CD4-positive, alpha-beta T cell treated with Interleukin-6 at 100 ng/mL for 8 hours (primary cell): ENCODE results near the gene SMARCA2.

Experiments used
- DNase-seq: peaks from one replicate; pipeline ENCODE4 v3.0.0-alpha.2; 2020; ENCODE audit warnings: mixed read lengths, low spot score

SMARCA2 gene

DNA sequence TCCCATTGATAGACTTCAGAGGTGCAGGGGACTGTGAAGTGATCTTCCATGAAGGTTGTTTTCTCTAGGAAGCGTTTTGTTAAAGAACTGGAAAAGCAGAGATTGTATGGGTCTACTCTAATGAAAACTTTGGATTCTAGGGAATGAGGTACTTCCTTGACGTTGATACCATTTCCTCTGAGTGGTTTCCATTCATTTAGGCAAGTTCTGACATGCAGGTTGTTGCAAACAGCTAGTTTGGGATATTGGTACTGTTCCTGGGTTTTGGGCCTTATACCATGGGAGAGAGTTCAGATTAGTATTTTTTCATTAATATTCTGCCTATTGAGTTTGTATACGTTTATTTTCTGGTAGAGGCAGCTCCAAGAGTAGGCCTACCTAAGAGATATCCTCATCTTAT lies 25.7 kb downstream of the SMARCA2 start:
- DNase-seq: no peak

DNA sequence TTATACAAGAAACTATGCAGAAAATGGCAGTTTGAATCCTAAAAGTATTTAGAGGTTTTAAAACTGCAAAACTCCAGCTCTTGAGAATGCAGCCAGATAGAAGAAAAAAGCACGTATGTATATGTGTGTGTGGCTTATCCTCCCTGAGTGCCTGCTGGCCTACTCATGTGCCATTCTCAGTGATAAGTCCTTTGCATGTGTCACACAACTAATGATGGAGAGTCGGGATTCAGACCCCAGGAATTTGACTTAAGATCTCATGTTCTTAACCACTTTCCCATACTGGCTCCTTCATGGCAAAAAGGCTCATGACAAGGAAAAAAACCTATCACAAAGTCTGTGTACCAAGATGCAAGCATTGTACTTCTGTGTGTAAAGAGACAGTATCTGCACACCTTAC lies 26.6 kb downstream of the SMARCA2 start:
- DNase-seq: no peak

DNA sequence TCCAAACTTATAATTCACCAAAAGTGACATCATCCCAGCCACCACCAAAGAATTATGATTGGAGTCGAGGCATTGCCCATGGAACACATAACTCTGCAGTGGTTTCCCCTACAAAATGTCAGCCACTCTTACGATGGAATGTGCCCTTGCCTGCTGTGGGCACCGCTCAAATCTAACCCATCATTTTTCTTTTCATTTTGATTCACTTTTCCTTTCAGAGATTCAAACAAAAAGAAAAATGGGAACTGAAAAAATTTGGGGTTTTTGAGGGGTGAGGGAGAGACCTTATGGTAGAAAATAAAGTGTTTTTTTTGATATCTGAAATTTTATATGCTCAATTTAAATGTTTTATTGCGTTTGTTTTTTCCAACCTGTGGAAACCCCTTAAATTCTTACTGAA lies 28.1 kb downstream of the SMARCA2 start:
- DNase-seq: no peak

DNA sequence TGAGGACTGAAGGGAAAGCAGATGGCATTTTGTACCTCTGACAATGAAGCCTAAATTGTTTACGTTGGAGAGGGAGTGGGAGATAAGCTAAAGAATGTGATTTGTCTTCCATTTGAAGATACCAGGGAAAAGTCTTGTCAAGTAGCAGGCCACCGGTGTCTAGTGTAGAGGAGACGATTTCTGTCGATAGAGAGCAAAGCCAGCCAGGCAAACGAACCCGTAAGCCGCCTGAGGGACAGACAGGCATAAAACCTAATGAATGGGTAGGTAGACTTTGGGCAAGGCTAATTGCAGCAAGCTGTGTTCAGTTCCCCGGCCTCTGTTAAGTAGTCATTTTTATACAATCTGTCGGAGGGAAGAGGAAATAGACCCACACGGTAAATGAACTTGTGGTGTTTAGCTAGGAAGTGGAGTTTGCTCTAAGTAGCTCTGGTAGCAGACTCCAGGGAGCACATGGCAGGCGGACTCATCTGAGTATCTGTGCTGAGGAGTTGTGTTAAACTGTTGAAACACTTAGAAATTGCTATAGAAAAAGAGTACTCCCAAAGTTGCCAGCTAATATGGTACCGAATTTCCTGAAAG lies 28.8 kb downstream of the SMARCA2 start:
- DNase-seq: no peak

DNA sequence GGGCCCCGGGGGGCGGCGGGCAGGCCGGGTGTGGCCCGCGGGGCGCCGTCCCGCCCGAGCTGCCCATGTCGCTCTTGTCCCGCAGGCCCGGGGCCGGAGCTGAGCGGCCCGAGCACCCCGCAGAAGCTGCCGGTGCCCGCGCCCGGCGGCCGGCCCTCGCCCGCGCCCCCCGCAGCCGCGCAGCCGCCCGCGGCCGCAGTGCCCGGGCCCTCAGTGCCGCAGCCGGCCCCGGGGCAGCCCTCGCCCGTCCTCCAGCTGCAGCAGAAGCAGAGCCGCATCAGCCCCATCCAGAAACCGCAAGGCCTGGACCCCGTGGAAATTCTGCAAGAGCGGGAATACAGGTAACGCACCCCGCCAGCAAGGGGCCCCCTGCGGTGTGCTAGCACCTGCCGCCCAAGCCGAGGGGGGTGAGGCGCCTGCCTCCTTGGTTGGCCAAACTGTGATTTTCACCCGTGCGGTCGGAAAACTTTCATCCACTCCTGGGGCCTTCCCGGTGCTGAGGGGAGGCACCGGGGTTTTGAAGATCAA lies 32.1 kb downstream of the SMARCA2 start:
- DNase-seq: no peak

DNA sequence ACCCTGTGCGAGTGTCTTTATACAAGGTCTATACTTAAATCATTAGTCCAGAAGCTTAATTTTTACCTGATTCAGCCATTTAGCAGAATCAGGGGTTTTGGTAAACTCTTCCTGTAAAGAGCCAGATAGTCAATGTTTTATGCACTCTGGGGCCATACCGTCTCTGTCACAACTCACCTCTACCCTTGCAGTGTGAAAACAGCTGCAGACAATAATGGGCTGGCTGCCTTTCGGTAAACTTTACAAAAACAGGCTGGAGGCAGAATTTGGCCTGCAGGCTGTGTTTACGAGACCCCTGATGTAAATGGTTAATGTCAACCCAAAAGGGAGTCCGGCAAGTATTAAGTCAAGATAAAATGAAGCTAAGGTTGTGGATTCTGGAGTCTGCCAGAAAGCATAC lies 32.8 kb downstream of the SMARCA2 start:
- DNase-seq: no peak

DNA sequence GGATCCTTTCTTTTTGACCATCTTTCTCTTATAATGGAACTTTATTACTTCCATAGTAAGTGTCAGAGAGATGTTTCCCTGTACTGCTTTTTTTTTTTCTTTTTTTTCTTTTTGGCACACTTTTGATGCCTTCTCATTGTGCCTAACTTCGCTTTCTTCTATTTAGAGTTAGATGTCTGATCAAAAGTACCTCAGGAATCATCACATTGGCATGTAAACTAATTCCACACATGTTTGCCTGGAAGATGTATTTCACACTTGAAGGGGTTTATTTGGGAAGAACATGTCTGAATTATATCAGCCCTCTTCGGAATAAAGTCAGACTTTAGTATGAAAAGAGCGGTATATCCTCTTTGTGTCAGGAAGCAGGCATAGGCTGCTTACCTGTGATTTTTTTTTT lies 35.1 kb downstream of the SMARCA2 start:
- no peak for DNase-seq

DNA sequence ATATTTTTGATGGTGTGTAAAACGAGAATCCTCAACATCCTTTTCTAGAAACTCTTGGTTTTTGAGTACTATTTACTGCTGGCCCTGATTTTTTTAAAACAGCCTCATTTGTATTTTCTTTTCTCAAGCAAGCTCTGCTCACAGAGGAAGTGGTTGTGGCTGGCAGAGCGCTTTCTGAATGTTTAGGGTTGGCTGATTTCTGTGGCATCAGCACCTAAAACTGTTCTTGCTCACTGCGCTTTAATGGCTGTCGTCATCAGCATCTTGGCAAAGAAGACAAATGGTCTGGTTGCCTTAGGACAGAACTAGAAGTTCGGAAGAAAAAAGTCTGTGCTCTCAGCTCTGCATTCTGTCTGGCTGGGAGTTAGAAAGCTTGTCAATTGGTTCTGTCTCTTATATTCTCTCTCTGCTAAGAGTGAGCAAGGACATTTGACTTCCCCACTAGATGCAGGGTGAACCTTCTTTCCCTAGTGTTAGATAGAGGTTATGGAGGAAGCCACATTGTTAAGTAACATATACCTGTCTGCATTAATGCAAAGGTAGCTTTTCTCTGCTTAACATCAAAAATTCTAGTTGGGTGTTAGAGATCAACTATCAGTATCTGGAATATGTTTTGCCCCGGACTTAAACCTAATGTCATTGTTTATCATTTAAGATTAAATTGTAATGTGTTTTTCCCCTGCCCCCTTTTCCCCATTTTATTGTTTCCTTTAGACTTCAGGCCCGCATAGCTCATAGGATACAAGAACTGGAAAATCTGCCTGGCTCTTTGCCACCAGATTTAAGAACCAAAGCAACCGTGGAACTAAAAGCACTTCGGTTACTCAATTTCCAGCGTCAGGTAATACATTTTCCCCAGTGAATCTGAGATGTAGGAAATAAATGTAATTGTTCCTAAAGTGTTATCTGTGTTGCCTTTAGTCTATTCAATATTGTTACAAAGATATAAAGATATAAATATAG lies 39.0 kb downstream of the SMARCA2 start:
- peak; percentile 81 for DNase-seq

DNA sequence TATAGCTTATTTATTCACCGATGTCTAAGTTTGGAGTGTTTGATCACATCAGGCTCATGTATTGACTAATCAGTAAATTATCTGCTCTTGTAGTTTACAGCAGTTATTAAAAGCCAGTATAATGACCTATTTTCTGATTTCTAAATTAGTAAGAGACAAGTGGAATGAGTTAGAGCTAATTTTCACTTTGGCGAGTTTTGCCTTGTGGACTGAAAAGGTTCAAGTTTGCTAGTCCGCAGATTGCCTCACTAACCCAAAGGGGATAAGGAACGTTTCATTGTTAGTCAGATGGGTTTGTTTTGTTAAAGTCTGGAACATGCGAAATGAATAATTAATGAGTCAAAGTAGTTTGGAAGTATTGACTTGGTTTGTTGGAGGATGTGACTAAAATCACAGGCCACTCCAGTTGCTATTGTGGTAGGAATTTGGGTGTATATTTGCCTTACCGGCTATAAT lies 40.1 kb downstream of the SMARCA2 start:
- DNase-seq: no peak

DNA sequence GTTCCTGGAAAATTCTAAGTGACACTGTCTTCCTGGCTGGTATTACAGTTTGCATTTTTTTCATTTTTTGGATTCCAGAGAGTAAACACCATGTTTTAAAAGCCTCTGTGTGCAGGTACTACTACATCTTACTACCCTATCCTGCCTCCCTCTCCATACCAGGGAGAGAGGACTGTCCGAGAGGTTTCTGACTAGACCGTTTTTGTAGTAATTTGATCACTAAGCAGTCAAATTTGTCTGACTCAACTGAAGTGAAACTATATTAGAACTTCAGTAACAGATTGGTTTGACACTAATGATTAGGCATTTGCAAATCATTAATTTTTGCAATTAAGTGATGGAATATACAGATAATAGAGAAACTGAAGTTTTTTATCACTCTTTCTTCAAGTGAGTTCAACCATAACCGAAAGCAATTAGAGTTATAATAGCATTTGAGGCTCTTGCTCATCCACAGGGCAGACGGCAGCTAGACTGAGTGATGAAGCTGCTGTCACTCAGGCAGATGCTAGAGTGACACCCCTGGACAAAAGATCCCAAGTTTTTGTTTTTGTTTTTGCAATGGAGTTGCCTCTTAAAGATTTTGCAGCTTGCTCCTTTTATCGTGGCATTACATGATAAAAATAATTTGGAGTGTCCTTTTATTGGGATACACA lies 44.3 kb downstream of the SMARCA2 start:
- no peak for DNase-seq

DNA sequence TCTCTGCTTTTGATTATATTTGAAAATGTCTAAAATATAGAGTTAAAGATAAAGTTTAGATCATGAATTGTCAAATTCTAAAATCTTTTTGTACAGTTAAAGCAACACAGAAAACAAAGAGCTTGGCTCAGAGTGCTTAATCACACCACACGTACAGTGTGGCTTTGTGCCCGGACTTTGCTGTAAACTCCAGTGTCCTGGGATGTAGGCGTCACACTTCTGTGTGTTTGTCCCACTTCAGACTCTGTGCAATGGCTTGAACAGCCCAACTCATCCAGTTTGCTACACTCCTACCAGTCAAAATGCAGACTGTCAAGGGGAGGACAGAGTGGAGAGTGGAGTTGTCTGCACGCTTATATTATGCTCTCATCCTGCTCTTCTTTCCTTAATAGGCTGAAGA lies 45.3 kb downstream of the SMARCA2 start:
- DNase-seq: no peak

DNA sequence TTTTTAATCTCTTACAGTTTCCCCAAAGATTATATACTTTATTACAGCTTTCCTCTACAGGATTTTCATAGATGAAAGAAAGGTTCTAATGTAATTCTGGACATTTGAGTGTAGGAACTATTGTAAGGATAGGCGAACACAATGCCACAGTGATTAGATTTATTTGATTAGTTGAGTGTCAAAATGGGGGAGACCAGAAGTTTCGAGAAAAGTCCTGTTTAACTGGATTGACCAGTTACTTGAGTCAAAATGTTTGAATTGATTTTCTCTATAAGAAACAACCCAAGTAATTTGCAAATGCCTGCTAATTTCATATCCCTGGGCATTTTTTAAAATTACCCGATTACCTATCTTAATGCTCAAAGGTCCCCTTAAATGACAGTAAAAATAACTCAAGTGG lies 50.6 kb downstream of the SMARCA2 start:
- no peak for DNase-seq

DNA sequence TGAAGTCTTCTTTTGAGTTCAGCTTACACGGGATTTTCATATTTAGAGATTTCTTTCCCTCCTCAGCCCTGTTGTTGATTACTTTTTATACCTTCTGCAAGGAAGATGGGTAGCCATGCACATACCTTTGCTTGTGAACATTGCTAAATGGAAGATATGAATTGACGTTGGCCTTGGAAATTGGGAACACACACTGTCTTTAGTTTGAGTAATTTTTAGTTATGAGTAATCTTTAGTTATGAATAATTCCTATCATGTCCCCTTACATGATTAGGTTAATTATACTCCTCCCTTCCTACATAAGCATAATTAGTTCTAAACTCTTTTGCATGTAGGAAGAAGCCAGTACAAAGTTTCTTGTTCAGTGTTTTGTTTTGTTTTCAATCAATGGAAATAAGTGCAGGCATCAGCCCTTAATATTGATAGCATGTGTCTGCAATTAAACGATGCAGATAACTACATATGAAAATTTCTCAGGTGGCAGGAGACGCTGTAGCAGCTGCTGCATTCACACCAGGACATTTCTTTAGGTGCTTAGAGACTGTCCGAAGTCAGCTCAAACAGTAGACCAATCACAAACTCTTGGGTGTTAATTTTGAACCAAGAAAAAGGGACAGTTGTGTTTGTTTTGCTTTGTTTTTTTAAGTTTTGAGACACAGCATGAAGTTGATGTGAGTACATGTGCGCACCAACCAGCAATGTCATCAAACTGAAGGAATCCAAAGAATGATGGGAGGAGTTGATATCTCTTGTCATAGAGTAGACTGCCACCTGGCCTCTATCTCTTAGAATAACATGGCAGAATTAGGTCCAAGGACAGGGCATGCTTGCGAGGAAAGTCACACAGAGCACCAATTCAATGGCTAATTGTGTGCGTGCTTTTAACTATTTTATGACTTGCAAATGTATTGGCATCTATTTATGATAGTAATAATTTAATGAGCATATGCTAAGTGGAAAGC lies 51.4 kb downstream of the SMARCA2 start:
- peak; percentile 27 for DNase-seq

DNA sequence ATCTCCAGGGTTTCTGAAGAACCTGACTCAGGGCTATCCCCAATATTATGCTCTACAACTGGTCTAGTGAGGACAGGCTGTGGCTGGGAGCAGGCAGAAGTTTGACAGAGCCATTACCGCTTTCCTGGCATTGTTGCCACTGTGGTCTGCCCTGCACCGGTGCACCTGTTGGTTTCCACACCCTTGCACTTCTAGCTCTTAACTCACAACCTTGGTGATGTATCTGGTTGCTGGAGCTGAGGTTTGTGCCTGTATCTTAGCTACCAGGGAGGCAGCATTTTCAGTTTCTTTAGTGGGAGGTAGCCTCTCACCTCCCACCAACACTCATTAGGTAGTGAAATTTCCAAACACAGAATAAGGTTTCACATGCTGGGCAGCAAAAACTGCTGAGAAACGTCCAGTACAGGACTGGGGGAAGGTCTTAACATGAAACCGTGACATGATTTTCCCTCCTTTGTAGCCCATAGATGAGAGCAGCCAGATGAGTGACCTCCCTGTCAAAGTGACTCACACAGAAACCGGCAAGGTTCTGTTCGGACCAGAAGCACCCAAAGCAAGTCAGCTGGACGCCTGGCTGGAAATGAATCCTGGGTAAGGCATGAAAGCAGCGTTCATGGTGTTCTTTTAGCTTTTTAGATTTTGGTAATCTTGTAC lies 57.7 kb downstream of the SMARCA2 start:
- DNase-seq: no peak

DNA sequence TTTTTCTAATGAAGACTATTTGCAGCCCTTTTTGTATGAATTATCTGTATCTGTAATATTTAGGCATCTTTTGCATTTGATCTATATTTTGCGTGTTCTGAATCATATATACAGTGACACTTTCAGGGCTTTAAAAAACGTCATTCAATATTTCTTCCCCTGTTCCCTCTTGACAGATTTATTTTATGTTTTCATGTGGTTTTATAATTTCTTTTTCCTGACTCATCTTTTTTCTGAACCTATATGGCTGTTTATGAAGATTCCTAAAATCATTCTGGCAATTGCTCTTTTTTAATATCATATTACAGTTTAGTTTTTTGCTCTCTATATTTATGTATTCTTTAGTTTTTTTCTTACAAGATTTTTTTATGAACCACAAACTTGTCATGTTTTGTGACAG lies 67.6 kb downstream of the SMARCA2 start:
- no peak for DNase-seq

DNA sequence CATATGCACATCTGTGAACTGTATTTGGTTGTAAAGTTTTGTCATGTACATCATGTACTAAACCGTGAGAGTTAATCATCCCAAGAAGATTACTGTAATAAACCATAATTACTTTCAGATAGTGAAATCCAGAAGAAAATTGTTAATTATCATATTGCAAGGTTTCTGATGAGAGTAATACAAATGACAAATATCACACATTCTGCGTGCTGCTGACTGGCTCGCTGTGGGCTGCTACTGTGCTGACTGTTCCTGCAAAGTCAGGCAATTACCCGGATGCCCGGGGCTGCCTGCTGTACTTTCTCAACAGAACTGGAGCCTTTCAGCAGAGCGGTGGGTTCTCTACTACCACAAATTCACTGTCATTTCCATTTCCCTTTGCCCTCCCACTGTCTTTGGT lies 68.3 kb downstream of the SMARCA2 start:
- no peak for DNase-seq

DNA sequence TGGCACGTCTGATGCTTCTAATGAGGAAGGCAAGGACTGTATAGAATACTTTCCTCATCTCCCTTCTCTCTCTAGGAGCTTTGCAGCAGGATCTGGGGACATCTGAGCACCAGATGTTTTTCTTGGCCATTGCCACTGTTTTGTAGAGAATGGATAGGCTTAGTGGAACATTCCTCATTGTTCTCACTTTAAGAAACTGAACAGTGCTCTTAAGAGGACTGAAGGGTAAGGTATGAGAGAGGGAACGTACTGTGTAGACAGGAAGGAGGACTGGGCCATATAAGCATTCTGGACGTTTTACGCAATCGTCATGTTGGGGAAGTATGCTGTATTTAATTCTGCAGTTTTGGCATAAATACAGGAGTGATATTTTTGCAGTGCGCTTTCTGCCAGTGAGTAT lies 70.6 kb downstream of the SMARCA2 start:
- DNase-seq: no peak

DNA sequence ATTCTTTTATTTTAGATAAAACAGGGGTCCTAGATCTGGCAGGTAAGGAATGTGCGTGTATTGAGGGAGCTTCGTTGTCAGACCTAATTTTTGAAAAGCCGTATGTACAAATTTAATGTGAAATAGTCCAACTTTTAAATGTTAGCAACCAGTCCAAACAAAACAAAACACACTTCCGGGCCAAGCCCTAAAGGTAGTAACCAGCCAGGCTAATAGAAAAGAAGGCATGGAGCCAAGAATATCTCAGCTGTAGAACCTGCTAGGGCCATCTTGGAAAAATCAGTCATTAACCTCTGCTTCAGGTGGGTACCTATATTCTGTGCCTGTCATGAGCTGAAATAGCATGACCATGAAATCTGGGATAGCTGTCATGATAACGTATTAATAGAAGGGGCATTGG lies 71.0 kb downstream of the SMARCA2 start:
- DNase-seq: no peak

DNA sequence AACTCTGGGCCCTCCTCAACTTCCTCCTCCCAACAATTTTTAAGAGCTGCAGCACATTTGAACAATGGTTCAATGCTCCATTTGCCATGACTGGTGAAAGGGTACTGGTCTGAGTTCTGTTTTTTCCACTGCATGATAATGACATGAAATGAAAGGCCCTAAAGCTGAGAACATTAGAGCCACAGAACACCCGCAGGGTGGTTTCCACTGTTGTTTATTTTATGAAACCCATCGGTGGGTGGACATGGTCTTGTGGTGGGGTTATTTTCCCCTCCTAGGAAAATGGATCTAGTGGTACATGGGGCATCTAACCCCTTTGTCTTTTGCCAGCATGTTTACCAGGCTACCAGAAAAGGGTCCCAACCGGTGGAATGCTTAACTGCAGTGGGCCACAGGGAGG lies 71.8 kb downstream of the SMARCA2 start:
- no peak for DNase-seq

DNA sequence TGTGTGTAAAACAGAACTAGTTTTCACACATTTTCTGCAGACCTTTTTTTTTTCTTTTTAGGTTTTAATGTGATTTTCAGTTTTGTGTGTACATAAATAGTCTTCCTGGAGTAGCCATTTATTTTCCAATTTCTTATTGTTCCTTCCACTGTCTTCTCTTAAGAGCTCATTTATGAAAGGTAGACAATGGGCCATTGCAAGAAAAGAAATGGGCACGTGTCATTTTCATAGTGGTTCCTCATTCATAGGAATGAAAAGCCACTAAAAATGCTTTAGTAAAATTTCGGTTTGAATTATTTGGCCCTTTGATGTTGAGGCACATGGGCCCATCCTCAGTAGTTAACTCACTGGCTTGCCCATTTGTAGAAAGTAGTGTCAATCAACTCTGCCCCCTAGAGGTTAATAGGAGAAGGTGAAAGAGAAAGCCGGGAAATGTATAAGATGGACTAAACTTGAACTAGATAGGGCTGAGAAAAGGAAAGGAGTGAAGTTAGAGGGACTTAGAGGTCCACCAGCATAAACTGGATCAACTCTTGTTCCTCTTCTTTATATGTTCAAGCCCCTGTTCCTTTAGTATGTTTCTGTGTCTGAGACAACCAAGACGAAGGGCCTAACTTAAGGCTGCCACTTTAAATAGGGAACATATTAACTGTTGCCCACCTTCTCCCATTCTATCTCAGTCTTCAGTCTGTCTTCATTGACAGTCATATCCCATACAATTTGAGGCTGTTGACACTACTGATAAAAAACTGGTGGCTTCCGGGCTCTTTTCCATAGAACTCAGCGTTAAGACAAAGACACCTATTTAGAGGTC lies 72.6 kb downstream of the SMARCA2 start:
- DNase-seq: peak; percentile 57
